SIG-M5 treated with dmso at 0.1 percent for 504 hours (cell line): Measurements from ENCODE around the gene DNMT3A.

ENCODE experiments used
- DNase-seq: peaks from one replicate; lab custom pipeline; 2025; ENCODE audit not compliant: unreplicated experiment; lab: John Stamatoyannopoulos, UW

DNMT3A gene

GRCh38 chr2:25347205-25347815 is 5.6 kb upstream of the DNMT3A start:
- DNase-seq: no peak

- DNase-seq: no peak
These were observed 1.6 kb upstream of the DNMT3A start for GRCh38 chr2:25343187-25343825.

- DNase-seq: peak; percentile 80
These were observed 854 bp upstream of the DNMT3A start for GRCh38 chr2:25342372-25343186.

- no peak for DNase-seq
These were observed 556 bp downstream of the DNMT3A start for GRCh38 chr2:25341011-25341727.

- no peak for DNase-seq
These were observed 1.4 kb downstream of the DNMT3A start for GRCh38 chr2:25340181-25340921.

GRCh38 chr2:25339791-25340180 is 1.9 kb downstream of the DNMT3A start:
- DNase-seq: no peak

- DNase-seq: no peak
These were observed 2.5 kb downstream of the DNMT3A start for GRCh38 chr2:25339211-25339674.

- DNase-seq: no peak
These were observed 3.3 kb downstream of the DNMT3A start for GRCh38 chr2:25338401-25338800.

- no peak for DNase-seq
These were observed 3.8 kb downstream of the DNMT3A start for GRCh38 chr2:25337891-25338290.

- DNase-seq: no peak
These were observed 4.4 kb downstream of the DNMT3A start for GRCh38 chr2:25337276-25337675.

- no peak for DNase-seq
These were observed 5.3 kb downstream of the DNMT3A start for GRCh38 chr2:25336383-25336841.

GRCh38 chr2:25335971-25336370 is 5.8 kb downstream of the DNMT3A start:
- no peak for DNase-seq

GRCh38 chr2:25335204-25335603 is 6.5 kb downstream of the DNMT3A start:
- DNase-seq: no peak

GRCh38 chr2:25334482-25334881 is 7.2 kb downstream of the DNMT3A start:
- DNase-seq: no peak

GRCh38 chr2:25333981-25334380 is 7.7 kb downstream of the DNMT3A start:
- no peak for DNase-seq

GRCh38 chr2:25332571-25332970 is 9.2 kb downstream of the DNMT3A start:
- no peak for DNase-seq

GRCh38 chr2:25331686-25332365 is 9.9 kb downstream of the DNMT3A start:
- no peak for DNase-seq

GRCh38 chr2:25330937-25331336 is 10.8 kb downstream of the DNMT3A start:
- DNase-seq: no peak

- DNase-seq: no peak
These were observed 11.5 kb downstream of the DNMT3A start for GRCh38 chr2:25330273-25330672.
